Loucy (cell line): ENCODE measurements around the gene DIPK1B.

Experiments
- H2AFZ ChIP-seq: fragments of 200-600 bp; sonication (generic); 2 replicates; pipeline ENCODE4 v1.6.0; 2016; ENCODE audit warnings: antibody characterized with exemption, mild to moderate bottlenecking, low read length, moderate library complexity
- H3F3A ChIP-seq: fragments of 200-600 bp; 2 replicates; pipeline ENCODE4 v1.6.0; 2016; ENCODE audit warnings: antibody characterized with exemption, low read depth, mild to moderate bottlenecking
- H3K27me3 ChIP-seq: fragments of 200-600 bp; sonication (generic); 2 replicates; pipeline ENCODE4 v1.6.1; 2014; ENCODE audit warnings: low read length, mild to moderate bottlenecking; ENCODE audit not compliant: insufficient read depth, poor library complexity, severe bottlenecking
- H3K36me3 ChIP-seq: fragments of 200-600 bp; sonication (generic); 2 replicates; pipeline ENCODE4 v1.6.1; 2016; ENCODE audit warnings: low read length; ENCODE audit not compliant: insufficient read depth
- H3K4me1 ChIP-seq: fragments of 200-600 bp; sonication (generic); 2 replicates; pipeline ENCODE4 v1.5.1; 2014; ENCODE audit warnings: low read length, mild to moderate bottlenecking; ENCODE audit not compliant: insufficient read depth, poor library complexity, severe bottlenecking
- H3K4me2 ChIP-seq: fragments of 200-600 bp; sonication (generic); 2 replicates; pipeline ENCODE4 v1.6.0; 2014; ENCODE audit warnings: antibody characterized with exemption, low read length, low read depth, mild to moderate bottlenecking; ENCODE audit not compliant: poor library complexity, severe bottlenecking
- H3K4me3 ChIP-seq: fragments of 200-600 bp; sonication (generic); 2 replicates; pipeline ENCODE4 v1.5.1; 2014; ENCODE audit warnings: low read length, mild to moderate bottlenecking, mixed read lengths; ENCODE audit not compliant: poor library complexity, severe bottlenecking
- H3K79me2 ChIP-seq: fragments of 200-600 bp; sonication (generic); 2 replicates; pipeline ENCODE4 v1.6.1; 2014; ENCODE audit warnings: low read length; ENCODE audit not compliant: insufficient read depth
- H3K9ac ChIP-seq: fragments of 200-600 bp; sonication (generic); 2 replicates; pipeline ENCODE4 v1.6.0; 2014; ENCODE audit warnings: mild to moderate bottlenecking, low read depth, low read length, moderate library complexity; ENCODE audit not compliant: poor library complexity, severe bottlenecking
- H3K9me2 ChIP-seq: fragments of 200-600 bp; sonication (generic); replicated peaks from 2 replicates; pipeline ENCODE4 v1.6.1; 2016; ENCODE audit warnings: low read depth, low read length, mixed read lengths
- H3K9me3 ChIP-seq: fragments of 200-600 bp; sonication (generic); 2 replicates; pipeline ENCODE4 v1.6.1; 2014; ENCODE audit warnings: mild to moderate bottlenecking, antibody characterized with exemption, low read length, low read depth; ENCODE audit not compliant: insufficient read depth
- H4K20me1 ChIP-seq: fragments of 200-600 bp; sonication (generic); 2 replicates; pipeline ENCODE4 v1.6.0; 2014; ENCODE audit warnings: antibody characterized with exemption, low read length, mild to moderate bottlenecking; ENCODE audit not compliant: insufficient read depth, poor library complexity, severe bottlenecking
- EZH2phosphoT487 ChIP-seq: fragments of 200-600 bp; IDR thresholded peaks from 2 replicates; pipeline ENCODE4 v1.6.1; 2018; ENCODE audit warnings: antibody characterized with exemption, mild to moderate bottlenecking, moderate library complexity, borderline replicate concordance
- TF ChIP-seq, protein P1 (sequence below): fragments of 200-600 bp; sonication (generic); conservative IDR thresholded peaks from 2 replicates; pipeline ENCODE4 v1.5.1; 2014; ENCODE audit warnings: mild to moderate bottlenecking, antibody characterized with exemption, low read length

The DIPK1B gene

GRCh38 chr9:136693490-136694162 is 18.7 kb upstream of the DIPK1B start:
- Histone ChIP-seq H3K79me2 (no peaks in the 10 kb centered on the region), H3F3A (no peaks in the 10 kb centered on the region), H3K4me3 (no peak overlapping the region), H2AFZ (no peak overlapping the region), H3K9me2 (no peaks in the 10 kb centered on the region), H3K9me3 (no peaks in the 10 kb centered on the region), H3K27me3 (no peaks in the 10 kb centered on the region), H3K4me2 (no peak overlapping the region), H4K20me1 (no peaks in the 10 kb centered on the region), H3K36me3 (no peaks in the 10 kb centered on the region), H3K9ac (no peak overlapping the region), H3K4me1 (no peaks in the 10 kb centered on the region)
- TF ChIP-seq, protein P1, sequence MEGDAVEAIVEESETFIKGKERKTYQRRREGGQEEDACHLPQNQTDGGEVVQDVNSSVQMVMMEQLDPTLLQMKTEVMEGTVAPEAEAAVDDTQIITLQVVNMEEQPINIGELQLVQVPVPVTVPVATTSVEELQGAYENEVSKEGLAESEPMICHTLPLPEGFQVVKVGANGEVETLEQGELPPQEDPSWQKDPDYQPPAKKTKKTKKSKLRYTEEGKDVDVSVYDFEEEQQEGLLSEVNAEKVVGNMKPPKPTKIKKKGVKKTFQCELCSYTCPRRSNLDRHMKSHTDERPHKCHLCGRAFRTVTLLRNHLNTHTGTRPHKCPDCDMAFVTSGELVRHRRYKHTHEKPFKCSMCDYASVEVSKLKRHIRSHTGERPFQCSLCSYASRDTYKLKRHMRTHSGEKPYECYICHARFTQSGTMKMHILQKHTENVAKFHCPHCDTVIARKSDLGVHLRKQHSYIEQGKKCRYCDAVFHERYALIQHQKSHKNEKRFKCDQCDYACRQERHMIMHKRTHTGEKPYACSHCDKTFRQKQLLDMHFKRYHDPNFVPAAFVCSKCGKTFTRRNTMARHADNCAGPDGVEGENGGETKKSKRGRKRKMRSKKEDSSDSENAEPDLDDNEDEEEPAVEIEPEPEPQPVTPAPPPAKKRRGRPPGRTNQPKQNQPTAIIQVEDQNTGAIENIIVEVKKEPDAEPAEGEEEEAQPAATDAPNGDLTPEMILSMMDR: no peak
- TF ChIP-seq EZH2phosphoT487: no peak

DNA sequence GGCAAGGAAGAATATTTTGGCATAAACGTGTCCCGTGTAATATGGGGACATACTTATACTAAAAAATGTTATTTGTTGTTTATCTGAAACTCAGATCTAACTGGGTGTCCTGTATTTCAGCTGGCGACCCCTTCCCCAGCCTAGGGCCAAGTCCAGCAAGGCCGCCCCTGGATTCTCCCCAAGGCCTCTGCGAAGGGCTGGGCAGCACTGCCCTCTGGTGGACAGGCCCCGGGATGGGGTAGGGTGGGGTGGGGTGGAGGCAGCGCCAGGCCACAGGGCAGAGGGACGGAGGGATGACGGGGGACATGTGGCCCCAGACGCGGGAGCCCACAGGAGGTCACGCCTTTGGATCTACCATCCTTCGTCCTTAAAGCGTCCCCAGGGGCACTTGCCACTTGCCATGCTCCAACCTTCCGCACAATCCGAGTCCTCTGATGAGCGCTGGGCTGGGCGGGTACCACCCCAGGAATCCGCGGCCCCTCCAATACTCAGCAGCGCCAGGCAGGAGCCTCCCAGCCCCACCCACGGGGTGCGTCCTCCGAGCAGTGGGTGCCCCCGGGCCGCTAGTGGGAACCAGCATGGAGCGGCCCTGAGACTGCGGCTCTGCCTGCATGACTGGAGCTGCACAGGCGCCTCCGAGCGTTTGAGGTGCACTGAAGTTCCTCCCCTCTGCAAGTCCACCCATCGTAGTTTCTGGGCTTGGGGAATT is 18.1 kb upstream of the DIPK1B start:
- H3K9ac ChIP-seq: no peak overlapping the region
- no peaks in the 10 kb centered on the region for H3K79me2 ChIP-seq
- H3K36me3 ChIP-seq: no peaks in the 10 kb centered on the region
- no peak overlapping the region for H2AFZ ChIP-seq
- H3K4me2 ChIP-seq: no peak overlapping the region
- no peaks in the 10 kb centered on the region for H3K27me3 ChIP-seq
- no peak for TF ChIP-seq EZH2phosphoT487
- TF ChIP-seq, protein P1: peak; percentile 61
- H3K9me2 ChIP-seq: no peaks in the 10 kb centered on the region
- no peak overlapping the region for H3K4me3 ChIP-seq
- no peaks in the 10 kb centered on the region for H3K9me3 ChIP-seq
- no peaks in the 10 kb centered on the region for H3K4me1 ChIP-seq
- no peaks in the 10 kb centered on the region for H3F3A ChIP-seq
- no peaks in the 10 kb centered on the region for H4K20me1 ChIP-seq

- TF ChIP-seq, protein P1: no peak
- TF ChIP-seq EZH2phosphoT487: no peak
- no peak overlapping the region for H3K4me2 ChIP-seq
These were observed 17.5 kb upstream of the DIPK1B start for GRCh38 chr9:136694872-136695247.

More at GRCh38 chr9:136694872-136695247, 17.5 kb upstream of the DIPK1B start:
- H3K9me2 ChIP-seq: no peaks in the 10 kb centered on the region
- H4K20me1 ChIP-seq: no peaks in the 10 kb centered on the region
- H3K4me1 ChIP-seq: no peaks in the 10 kb centered on the region
- no peaks in the 10 kb centered on the region for H3K79me2 ChIP-seq
- no peak overlapping the region for H3K9ac ChIP-seq
- H3K9me3 ChIP-seq: no peaks in the 10 kb centered on the region
- no peak overlapping the region for H3K4me3 ChIP-seq
- no peak overlapping the region for H2AFZ ChIP-seq
- H3K36me3 ChIP-seq: no peaks in the 10 kb centered on the region
- no peaks in the 10 kb centered on the region for H3F3A ChIP-seq
- no peaks in the 10 kb centered on the region for H3K27me3 ChIP-seq
